HUDEP-2 (cell line): ENCODE results near the gene FSD1.
"Not testable (repeated sequence)": the region's sequence is repeated elsewhere in the genome, so short reads cannot be mapped to it uniquely, and the experiment has no call there.

ENCODE experiments used
- DNase-seq, 76 experiments: peaks; one replicate each; lab custom pipeline; 2025; ENCODE audit not compliant: unreplicated experiment in 76 of 76; lab: John Stamatoyannopoulos, UW

The FSD1 gene

DNA sequence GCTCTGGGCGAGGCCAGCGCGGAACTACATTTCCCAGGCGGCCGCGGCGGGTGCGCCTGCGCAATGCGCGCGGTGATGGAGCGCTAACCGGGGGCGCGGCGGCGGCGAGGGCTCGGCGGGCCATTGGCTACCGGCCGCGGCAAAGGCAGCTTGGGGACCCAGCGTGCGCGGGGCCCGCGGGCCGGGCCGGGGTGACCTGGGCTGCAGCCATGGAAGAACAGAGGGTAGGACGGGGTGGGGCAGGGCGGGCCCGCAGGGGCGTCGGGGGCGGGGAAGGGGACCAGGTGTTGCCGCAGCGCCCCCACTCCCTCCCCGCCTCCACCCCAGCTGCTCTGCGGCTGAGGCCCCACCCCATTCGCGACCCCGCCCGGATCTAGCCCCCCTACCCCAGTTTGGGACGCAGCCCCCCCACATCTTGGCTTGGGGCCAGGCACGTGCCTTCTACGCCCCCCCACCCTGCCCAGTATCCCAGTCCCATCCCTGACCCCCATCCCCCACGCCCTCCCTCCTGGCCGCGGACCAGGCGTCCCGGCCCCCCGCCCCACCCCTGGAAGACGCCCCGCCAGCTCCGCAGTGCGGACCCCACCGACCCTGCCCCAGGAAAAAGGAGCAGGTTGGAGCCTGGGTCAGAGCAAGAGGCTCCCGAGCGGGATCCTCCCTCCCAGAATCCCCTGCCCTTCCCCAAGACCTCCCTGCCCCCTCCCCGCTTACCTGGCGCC lies at the start of gene FSD1:
Gene FSD1 (plus strand): TSS at position 61 of the 719 bp plus-strand sequence. CDS start 149 bp downstream, at position 210.
- DNase-seq, result peak in 43 of 76 experiments; percentile 10 to 71 (median 39)

DNA sequence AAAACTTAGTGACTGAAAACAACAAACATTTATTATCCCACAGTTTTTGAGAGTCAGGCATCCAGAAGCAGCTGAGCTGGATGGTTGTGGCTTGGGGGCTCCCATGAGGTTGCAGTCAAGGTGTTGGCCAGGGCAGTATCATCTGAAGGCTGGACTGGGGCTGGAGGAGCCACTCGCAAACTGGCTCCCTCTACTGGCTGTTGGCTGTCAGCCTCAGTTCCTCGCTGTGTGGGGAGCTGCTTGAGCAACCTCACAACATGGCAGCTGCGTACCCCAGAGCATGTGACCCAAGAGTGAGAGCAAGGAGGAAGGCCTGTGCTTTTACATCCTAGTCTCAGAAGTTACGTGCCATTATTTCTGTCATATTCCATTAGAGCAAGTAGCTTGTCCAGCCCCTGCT lies 47.8 kb upstream of the FSD1 start:
- peak in 6 of 76 experiments; percentile 4 to 21 (median 8) for DNase-seq

DNA sequence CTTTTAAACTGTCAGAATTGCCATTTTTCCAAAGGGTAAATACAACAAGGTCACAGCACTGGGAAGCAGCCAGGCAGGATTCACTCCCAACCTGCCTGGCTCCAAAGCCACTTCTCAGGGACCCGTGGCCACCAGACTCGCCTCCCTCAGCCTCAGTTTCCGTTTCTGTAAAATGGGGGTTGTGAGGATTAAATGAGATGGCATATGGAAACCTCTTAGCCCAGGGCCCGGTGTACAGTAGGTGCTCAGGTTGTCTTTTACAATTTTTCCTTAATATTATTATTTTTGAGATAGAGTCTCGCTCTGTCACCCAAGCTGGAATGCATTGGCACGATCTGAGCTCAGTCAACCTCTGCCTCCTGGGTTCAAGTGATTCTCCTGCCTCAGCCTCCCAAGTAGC lies 47.4 kb upstream of the FSD1 start:
- no peak for DNase-seq

DNA sequence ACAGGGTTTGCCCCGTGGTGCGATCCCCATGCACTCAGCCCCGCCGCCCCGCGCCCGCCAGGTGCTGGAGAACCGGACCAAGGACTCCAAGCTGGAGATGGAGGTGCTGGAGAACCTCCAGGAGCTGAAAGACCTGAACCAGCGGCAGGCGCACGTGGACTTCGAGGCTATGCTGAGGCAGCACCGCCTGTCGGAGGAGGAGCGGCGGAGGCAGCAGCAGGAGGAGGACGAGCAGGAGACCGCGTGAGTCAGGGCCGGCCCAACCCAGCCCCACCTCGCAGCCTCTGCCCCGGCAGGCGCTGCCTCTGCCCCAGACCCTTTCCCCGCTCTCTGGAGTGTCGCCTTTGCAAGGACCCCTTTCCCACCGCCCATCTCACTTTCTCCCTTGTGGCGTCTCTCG lies 46.2 kb upstream of the FSD1 start:
- no peak for DNase-seq

DNA sequence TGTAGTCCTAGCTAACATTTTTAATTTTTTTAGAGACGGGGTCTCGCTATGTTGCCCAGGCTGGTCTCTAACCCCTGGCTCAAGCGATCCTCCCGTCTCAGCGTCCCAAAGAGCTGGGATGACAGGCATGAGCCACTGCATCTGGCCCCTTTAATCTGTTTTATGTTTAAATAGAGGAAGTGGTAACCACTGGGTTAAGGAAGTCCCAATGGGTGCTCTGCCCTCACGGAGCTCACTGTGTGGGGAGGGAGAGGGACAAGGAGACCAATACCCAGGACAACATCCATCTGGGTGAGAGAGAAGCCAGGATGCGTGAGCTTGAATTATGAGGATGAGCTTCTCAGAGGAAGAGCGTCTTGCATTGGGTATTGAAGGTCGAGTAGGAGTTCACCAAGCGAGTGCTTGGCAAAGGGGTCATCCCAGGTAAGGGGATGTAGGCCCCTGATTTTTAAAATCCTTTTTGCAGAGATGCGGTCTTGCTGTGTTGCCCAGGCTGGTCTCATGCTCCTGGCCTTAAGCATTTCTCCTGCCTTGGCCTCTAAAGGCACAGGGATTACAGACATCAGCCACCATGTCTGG lies 43.7 kb upstream of the FSD1 start:
- no peak for DNase-seq

DNA sequence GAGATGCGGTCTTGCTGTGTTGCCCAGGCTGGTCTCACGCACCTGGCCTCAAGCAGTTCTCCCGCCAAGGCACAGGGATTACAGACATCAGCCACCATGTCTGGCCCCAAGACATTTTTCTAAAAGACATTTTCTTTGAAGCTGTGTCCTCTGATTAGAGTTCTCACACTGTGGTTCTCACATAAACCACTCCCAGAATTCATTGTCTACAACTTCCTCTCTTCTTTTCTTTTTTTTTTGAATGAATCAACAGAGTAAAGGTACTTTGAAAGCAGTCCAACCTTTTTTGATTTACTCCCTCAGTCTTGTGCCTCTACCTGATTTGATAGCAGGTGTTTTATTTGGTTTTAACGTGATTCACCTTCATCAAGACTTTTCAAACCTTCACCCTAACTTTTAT lies 39.6 kb upstream of the FSD1 start:
- no peak for DNase-seq

DNA sequence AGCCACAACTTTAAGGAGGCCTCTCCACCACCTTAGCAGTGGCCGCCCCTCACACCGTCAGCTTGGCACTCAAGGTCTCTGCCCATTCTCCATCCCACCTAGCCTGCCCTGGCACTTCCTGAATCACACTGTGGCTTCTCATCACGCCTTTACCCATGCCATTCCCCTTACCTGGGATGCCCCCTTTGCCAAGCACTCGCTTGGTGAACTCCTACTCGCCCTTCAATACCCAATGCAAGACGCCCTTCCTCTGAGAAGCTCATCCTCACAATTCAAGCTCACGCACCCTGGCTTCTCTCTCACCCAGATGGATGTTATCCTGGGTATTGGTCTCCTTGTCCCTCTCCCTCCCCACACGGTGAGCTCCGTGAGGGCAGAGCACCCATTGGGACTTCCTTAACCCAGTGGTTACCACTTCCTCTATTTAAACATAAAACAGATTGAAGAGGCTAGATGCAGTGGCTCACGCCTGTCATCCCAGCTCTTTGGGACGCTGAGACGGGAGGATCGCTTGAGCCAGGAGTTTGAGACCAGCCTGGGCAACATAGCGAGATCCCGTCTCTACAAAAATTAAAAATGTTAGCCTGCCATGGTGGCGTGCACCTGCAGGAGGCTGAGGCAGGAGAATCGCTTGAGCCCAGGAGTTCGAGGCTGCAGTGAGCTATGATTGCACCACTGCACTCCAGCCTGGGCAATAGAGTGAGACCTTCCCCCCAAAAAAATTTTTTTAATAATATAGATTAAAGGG lies 38.0 kb upstream of the FSD1 start:
- DNase-seq, result no peak

DNA sequence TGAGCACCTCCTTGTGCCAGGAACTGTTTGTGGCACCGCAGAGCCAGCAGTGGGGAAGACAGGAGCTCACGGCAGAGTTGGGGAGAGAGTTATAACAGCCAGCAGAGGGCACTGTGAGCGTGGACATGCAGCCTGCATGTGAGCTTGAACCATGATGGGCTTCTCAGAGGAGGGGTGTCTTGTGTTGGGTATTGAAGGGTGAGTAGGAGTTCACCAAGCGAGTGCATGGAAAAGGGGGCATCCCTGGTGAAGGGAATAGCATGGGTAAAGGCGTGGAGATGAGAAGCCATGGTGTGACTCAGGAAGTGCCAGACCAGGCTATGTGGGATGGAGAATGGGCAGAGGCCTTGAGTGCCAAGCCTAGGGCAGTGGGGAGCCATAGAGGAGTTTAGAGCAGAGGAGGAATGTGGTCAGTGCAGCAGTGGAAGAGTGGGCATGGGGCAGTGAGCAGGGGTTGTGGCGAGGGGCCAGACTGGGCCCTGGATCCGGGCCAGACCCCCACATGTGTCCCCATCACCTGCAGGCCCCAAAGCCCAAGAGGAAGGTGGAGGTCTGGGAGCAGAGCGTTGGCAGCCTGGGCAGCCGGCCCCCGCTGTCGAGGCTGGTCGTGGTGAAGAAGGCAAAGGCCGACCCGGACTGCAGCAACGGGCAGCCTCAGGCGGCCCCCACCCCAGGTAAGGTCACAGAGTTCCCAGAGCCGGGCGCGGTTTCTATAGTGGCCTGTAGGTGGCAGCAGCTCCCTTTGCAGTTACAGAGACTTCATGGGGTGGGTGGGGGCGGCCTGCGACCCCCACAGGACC lies 37.1 kb upstream of the FSD1 start:
- DNase-seq, result peak in 70 of 76 experiments; percentile 11 to 84 (median 64)

DNA sequence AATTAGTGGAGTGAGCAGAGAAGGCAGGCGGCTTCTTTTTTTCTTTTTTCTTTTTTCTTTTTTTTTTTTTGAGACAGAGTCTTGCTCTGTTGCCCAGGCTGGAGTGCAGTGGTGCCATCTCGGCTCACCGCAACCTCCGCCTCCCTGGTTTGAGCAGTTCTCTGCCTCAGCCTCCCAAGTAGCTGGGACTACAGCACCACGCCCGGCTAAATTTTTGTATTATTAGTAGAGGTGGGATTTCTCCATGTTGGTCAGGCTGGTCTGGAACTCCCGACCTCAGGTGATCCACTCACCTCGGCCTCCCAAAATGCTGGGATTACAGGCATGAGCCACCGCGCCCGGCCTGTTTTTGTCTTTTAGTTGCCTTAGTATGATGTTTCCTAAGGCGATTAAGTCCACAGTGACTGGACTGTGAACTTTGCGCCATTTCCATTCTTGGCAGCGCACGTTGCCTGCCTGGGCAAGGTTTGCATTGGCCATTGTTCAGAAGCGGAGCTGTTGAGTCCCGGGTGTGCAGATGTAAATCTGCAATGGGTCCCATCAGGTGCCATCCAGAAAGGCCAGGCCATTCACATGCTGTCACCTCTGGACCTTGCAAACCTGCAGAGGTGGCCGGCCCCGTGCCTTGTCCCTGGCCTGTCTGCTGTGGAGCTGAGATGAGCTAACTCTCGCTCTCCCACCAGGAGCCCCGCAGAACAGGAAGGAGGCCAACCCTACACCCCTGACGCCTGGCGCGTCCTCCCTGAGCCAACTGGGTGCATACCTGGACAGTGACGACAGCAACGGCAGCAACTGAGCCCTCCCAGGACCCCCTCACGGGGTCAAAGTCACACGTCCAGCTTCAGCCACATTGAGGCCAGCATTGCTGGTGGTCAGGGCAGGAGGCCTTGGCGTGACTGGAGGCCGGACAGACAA lies 36.2 kb upstream of the FSD1 start:
- DNase-seq, result no peak

DNA sequence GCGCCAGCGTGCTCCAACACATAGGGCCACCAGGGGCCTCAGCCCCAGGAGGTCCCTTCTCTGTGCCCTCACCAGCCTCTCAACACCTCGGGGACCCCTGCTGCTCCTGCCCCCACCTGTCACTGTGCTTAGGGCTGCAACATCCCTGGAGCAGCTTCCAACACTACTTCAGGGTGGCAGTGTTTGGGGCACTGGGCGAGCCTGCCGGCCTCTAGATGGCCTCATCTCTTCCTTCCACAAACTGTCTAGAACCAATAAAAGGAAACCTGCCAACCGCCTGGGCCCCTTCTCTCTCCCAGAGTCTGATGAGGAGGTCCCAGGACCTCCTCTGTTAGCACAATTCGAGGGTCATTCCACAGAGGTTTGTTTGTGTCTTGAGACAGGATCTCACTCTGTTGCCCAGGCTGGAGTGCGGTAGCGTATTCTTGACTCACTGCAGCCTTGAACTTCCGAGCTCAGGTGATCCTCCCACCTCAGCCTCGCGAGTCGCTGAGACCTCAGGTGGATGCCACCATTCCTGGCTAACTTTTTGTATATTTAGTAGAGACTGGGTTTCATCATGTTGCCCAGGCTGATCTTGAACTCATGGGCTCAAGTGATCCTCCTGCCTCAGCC lies 35.5 kb upstream of the FSD1 start:
- no peak for DNase-seq

DNA sequence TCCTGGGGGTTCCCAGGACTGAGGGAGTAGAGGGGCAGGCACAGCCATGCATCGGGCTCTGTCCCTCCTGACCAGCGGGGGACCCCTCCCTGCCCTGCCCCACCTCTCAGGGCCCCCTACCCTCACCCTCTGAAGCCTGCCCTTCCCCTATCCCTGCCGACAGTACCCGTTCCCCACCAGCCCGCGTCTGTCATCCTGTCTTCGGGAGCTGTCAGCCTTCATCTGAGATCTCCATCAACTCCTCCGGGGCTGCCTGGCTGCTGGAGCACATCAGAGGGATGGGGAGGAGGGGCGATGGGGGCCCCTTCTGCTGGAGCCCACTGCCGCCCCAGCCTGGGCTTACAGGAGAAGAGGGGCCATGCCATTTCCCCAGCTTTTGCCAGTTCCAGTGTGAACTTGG lies 31.5 kb upstream of the FSD1 start:
- DNase-seq, result no peak

DNA sequence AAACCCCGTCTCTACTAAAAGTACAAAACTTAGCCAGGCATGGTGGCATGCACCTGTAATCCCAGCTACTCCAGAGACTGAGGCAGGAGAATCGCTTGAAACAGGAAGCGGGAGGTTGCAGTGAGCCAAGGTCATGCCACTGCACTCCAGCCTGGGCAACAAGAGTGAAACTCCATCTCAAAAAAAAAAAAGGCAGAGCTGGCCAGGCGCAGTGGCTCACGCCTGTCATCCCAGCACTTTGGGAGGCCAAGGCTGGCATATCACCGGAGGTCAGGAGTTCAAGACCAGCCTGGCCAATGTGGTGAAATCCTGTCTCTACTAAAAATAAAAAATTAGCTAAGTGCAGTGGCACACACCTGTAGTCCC lies 30.1 kb upstream of the FSD1 start:
- DNase-seq, result not testable (repeated sequence)

DNA sequence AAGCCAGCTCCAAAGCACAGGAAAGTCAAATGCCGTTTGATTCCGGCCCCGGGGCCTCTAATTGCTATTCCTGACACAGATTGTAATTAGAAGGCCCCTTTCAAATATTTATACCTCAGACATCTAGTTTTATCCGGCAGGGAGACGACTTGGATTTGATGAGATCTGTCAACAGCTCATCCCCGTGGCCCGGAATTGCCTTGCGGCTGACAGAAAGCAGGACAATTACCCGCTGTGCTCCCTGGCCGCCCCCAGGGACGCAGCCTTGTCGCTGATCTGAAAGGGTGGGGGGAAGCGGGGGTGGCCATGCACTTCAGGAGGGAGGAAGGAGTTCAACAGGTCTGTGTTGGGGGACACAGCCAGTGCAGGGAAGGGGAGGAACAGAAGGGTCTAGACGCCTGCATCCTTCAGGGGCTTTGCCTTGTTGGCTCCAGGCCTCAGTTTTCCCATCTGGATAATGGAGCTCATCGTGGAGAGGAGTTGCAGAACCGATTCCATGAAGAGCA lies 27.2 kb upstream of the FSD1 start:
- no peak for DNase-seq

DNA sequence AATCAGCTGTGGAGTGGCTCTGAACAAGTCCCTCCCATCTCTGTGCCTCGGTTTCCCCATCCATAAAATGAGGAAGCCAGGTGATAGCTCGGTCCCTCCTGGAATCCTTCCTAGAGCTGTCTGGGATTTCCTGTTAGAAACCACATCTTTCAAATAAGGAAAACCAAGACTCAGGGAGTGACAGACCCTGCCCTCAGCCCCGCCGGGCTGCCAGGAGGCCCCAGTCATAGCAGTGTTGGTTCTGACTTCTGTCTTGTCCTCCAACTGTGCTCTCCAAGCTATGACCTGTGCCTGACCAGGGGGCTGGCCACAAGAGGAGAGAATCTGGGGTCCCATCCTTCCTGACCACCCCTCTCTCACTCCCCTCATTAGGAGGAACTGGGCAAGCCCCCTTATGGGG lies 26.4 kb upstream of the FSD1 start:
- no peak for DNase-seq

DNA sequence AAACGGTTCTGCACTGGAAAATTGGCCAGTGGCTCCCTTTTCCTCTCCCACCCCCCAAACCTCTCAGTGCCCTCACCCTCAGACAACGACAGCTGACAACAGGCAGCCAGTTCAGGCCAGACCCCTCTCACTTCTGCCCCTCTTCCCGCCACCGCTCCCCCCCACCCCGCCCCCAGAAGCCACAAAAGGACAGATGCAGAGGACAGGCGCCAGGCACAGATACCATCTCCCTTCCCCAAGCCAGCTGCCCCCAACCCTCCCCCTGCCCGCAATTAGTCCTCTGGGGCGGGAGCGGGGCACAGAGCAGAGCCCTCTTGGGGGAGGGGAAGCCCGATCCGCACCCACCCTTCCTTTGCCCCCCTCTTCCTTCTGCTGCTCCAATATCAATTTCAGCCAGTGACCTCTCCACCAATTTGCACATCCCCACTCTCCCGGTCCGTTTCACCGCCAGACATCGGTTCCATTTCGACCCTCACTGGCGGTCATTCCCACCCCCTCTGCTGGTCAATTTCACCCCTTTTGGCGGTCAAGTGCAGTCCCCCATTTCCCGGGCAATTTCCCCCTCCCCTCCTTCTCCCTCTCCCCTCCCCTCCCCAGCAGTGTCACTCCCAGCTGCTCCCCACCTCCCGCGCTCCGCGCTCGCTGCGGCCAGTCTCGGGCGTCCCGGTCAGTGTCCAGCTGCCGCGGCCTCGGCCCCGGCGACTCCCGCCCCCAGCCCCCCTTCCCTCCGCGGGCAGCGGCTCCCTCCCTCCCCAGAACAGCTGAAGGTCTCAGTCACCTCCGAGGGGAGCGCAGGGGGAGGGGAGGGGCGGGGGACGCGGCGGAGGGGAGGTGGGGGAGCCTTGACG lies 25.8 kb upstream of the FSD1 start, which contains the start of gene SHD:
Gene SHD (plus strand): TSS at position 848 of the 848 bp plus-strand sequence. CDS start 798 bp downstream, outside the sequence.
- no peak for DNase-seq

DNA sequence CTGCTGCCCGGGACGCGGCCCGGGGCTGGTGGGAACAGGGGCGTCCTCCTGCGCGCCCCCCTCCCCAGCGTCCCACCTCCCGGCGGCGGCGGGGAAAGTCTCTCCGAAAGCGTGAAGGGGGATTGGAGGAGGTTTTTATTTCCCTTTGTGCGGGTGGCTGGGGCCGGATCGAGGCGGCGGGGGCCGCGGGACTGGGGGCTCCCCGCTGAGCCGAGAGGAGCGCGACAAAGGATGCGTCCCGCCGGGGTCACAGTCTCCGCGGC lies 25.2 kb upstream of the FSD1 start:
- DNase-seq, result no peak

DNA sequence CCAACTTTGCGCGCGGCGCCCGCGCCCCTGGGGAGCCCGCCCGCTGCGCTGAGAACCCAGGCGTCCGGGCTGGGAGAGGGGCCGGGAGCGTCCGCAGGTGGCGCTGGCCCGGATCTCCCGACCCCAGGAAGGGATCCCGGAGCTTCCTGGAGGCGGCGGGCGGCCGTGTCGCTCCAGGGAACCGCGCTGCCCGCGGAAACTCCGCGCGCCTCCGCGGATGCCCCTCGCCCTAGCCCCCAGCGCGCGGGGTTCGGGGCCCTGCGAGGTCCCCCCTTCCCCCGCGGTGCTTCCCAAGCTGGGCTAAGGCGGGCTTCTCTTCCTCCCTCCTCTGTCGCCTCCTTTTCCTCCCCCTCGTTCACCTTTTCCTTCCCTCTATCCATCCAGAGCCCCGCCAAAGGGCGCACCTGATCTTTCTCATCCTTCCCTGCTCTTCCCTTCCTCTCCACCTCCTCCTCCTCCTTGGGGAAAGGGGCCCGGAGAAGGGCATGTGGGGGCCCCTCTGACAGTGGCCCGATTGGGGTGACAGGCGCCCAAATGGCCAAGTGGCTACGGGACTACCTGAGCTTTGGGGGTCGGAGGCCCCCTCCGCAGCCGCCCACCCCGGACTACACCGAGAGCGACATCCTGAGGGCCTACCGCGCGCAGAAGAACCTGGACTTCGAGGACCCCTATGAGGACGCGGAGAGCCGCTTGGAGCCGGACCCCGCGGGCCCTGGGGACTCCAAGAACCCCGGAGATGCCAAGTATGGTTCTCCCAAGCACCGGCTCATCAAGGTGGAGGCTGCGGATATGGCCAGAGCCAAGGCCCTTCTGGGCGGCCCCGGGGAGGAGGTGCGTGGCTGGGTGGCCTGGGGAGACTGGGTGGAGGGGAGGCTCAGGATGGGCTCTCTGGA lies 24.6 kb upstream of the FSD1 start:
- no peak for DNase-seq
